GM23338 (cell line): ENCODE measurements around the gene AP3S1. TPM values are rescaled to one million over a fixed set of nuclear protein-coding genes. Genes with fewer than 3 reads are reported as not detected.

ENCODE experiments used
- ATAC-seq: fragments of 200-7000 bp; cut with Tn5 transposase; 3 replicates; pipeline ENCODE4 v1.9.1; 2020
- DNase-seq: peaks from one replicate; pipeline ENCODE4 v3.0.0-alpha.2; 2015; ENCODE audit warnings: low spot score
- H2AFZ ChIP-seq: fragments of 200-600 bp; sonication (generic); 2 replicates; pipeline ENCODE4 v1.8.0; 2016; ENCODE audit warnings: antibody characterized with exemption, mild to moderate bottlenecking, moderate library complexity
- H3F3A ChIP-seq: fragments of 200-600 bp; sonication (generic); replicated peaks from 2 replicates; pipeline ENCODE4 v1.8.0; 2017; ENCODE audit warnings: antibody characterized with exemption, mixed run types, low read depth
- H3K27ac ChIP-seq: fragments of 200-600 bp; sonication (generic); 2 replicates; pipeline ENCODE4 v1.6.1; 2016; ENCODE audit warnings: low read depth
- H3K27me3 ChIP-seq: fragments of 200-600 bp; sonication (generic); 2 replicates; pipeline ENCODE4 v1.8.0; 2016; ENCODE audit warnings: mild to moderate bottlenecking, mixed run types, moderate library complexity; ENCODE audit not compliant: insufficient read depth
- H3K36me3 ChIP-seq: fragments of 200-600 bp; sonication (generic); 2 replicates; pipeline ENCODE4 v1.8.0; 2016; ENCODE audit warnings: mild to moderate bottlenecking; ENCODE audit not compliant: insufficient read depth
- H3K4me1 ChIP-seq: fragments of 200-600 bp; sonication (generic); 2 replicates; pipeline ENCODE4 v1.8.0; 2016; ENCODE audit warnings: mild to moderate bottlenecking, moderate library complexity; ENCODE audit not compliant: insufficient read depth
- H3K4me2 ChIP-seq: fragments of 200-600 bp; sonication (generic); 2 replicates; pipeline ENCODE4 v1.7.1; 2017; ENCODE audit warnings: mixed run types
- H3K4me3 ChIP-seq: fragments of 200-600 bp; sonication (generic); 2 replicates; pipeline ENCODE4 v1.6.1; 2016; ENCODE audit warnings: mixed run types
- H3K79me2 ChIP-seq: fragments of 200-600 bp; sonication (generic); replicated peaks from 2 replicates; pipeline ENCODE4 v1.8.0; 2017; ENCODE audit warnings: mild to moderate bottlenecking; ENCODE audit not compliant: insufficient read depth
- H3K9me2 ChIP-seq: fragments of 200-600 bp; sonication (generic); 2 replicates; pipeline ENCODE4 v1.8.0; 2017; ENCODE audit not compliant: insufficient read depth
- H4K20me1 ChIP-seq: fragments of 200-600 bp; sonication (generic); replicated peaks from 2 replicates; pipeline ENCODE4 v1.8.0; 2017; ENCODE audit warnings: mild to moderate bottlenecking; ENCODE audit not compliant: insufficient read depth
- H3K27ac Mint-ChIP-seq: 2 replicates; pipeline ENCODE4 v1.8.0; 2020; ENCODE audit warnings: inconsistent platforms, mild to moderate bottlenecking, moderate library complexity, mixed read lengths
- H3K27me3 Mint-ChIP-seq: 3 replicates; pipeline ENCODE4 v1.8.0; 2022; ENCODE audit warnings: low read depth, mild to moderate bottlenecking, moderate library complexity, mixed read lengths, inconsistent platforms; ENCODE audit not compliant: insufficient read depth, poor library complexity
- H3K36me3 Mint-ChIP-seq: 3 replicates; pipeline ENCODE4 v1.8.0; 2021; ENCODE audit warnings: low read depth, mild to moderate bottlenecking, inconsistent platforms, moderate library complexity, mixed read lengths
- H3K4me1 Mint-ChIP-seq: 3 replicates; pipeline ENCODE4 v1.8.0; 2020; ENCODE audit warnings: mild to moderate bottlenecking, inconsistent platforms, mixed read lengths
- H3K4me3 Mint-ChIP-seq: 3 replicates; pipeline ENCODE4 v1.8.0; 2021; ENCODE audit warnings: moderate library complexity, mild to moderate bottlenecking, inconsistent platforms, mixed read lengths
- H3K9me3 Mint-ChIP-seq: 3 replicates; pipeline ENCODE4 v1.8.0; 2020; ENCODE audit warnings: moderate library complexity, mild to moderate bottlenecking, inconsistent platforms, mixed read lengths
- CREB1 ChIP-seq: fragments of 250-450 bp; sonication (Bioruptor Pico); IDR thresholded peaks from 2 replicates; pipeline ENCODE4 v1.5.0; 2020; ENCODE audit warnings: low read depth, mild to moderate bottlenecking, moderate library complexity
- CTCF ChIP-seq, 2 experiments: fragments of 200-600 bp in 1 of 2; sonication (generic) in 1 of 2; conservative IDR thresholded peaks; 2 replicates each; pipeline versions ENCODE4 v1.5.1 to v1.6.1; 2016 to 2017; ENCODE audit warnings: antibody characterized with exemption in 2 of 2, low read depth in 2 of 2, mild to moderate bottlenecking in 2 of 2, moderate library complexity in 1 of 2
- EZH2 ChIP-seq: fragments of 200-600 bp; sonication (generic); IDR thresholded peaks from one replicate; pipeline ENCODE4 v1.8.0; 2017; ENCODE audit warnings: antibody characterized with exemption, mild to moderate bottlenecking, low read depth; ENCODE audit not compliant: unreplicated experiment
- JUNB ChIP-seq: IDR thresholded peaks from one replicate; pipeline ENCODE4 v1.6.1; 2016; ENCODE audit warnings: antibody characterized with exemption; ENCODE audit not compliant: unreplicated experiment
- ZNF114 ChIP-seq: fragments of 250-450 bp; sonication (Bioruptor Pico); IDR thresholded peaks from 2 replicates; pipeline ENCODE4 v1.5.0; 2020; ENCODE audit warnings: mild to moderate bottlenecking, moderate library complexity
- ZNF331 ChIP-seq: fragments of 250-450 bp; sonication (Bioruptor Pico); IDR thresholded peaks from 2 replicates; pipeline ENCODE4 v1.5.0; 2020; ENCODE audit warnings: low read depth, mild to moderate bottlenecking, moderate library complexity
- polyA plus RNA-seq: library from polyadenylated mRNA; unstranded; fragments of >200 nt; fragmentation: Nextera tagmentation; extraction: Ambion mirVana; gene quantifications from 2 replicates; pipeline ENCODE4 v1.2.1, GENCODE V29; 2016
- total RNA-seq: library from RNA; depleted of rRNA; stranded (reverse); fragments of >200 nt; shearing (Covaris generic); gene quantifications from 2 replicates; pipeline ENCODE4 v1.2.3, GENCODE V29; 2014
- TF ChIP-seq, protein P1 (sequence below): IDR thresholded peaks from one replicate; pipeline ENCODE4 v1.6.1; 2018; ENCODE audit warnings: antibody characterized with exemption; ENCODE audit not compliant: unreplicated experiment

Gene AP3S1
- total and polyA plus RNA-seq, 2 experiments from 2014 or later, result 143 to 232 TPM

- TF ChIP-seq, protein P1, sequence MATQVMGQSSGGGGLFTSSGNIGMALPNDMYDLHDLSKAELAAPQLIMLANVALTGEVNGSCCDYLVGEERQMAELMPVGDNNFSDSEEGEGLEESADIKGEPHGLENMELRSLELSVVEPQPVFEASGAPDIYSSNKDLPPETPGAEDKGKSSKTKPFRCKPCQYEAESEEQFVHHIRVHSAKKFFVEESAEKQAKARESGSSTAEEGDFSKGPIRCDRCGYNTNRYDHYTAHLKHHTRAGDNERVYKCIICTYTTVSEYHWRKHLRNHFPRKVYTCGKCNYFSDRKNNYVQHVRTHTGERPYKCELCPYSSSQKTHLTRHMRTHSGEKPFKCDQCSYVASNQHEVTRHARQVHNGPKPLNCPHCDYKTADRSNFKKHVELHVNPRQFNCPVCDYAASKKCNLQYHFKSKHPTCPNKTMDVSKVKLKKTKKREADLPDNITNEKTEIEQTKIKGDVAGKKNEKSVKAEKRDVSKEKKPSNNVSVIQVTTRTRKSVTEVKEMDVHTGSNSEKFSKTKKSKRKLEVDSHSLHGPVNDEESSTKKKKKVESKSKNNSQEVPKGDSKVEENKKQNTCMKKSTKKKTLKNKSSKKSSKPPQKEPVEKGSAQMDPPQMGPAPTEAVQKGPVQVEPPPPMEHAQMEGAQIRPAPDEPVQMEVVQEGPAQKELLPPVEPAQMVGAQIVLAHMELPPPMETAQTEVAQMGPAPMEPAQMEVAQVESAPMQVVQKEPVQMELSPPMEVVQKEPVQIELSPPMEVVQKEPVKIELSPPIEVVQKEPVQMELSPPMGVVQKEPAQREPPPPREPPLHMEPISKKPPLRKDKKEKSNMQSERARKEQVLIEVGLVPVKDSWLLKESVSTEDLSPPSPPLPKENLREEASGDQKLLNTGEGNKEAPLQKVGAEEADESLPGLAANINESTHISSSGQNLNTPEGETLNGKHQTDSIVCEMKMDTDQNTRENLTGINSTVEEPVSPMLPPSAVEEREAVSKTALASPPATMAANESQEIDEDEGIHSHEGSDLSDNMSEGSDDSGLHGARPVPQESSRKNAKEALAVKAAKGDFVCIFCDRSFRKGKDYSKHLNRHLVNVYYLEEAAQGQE, result no peak
Observed at GRCh38 chr5:115813719-115814118, 28.0 kb upstream of the AP3S1 start (continued).

GRCh38 chr5:115815006-115815692 lies 26.6 kb upstream of the AP3S1 start:
- H3K79me2 ChIP-seq, result peaks cover 9% of the 10 kb centered on the region; the same call in 1 of the 2 replicates
- DNase-seq, result no peak
- H3K9me2 ChIP-seq, result no peaks in the 10 kb centered on the region
- peaks cover 20% of the 10 kb centered on the region for H3K27me3 Mint-ChIP-seq
- H3K4me1 Mint-ChIP-seq, result peaks cover 31% of the 10 kb centered on the region
- no peak overlapping the region for H3K27ac Mint-ChIP-seq
- peak overlapping the region; percentile 88 for H3K4me2 ChIP-seq
- H3K27me3 ChIP-seq, result peaks cover 26% of the 10 kb centered on the region
- H4K20me1 ChIP-seq, result 0 out of 2 replicates have a peak, but pooled peaks cover 3% of the 10 kb centered on the region
- peaks cover 14% of the 10 kb centered on the region for H3K4me1 ChIP-seq
- H3K9me3 Mint-ChIP-seq, result no peaks in the 10 kb centered on the region
- peak overlapping the region; percentile 94; the same call in 1 of the 2 replicates for H2AFZ ChIP-seq
- TF ChIP-seq ZNF114 (CRISPR knock-in tag) (no peak), EZH2 (peak; percentile 13)
- no peak overlapping the region for H3K27ac ChIP-seq
- H3K4me3 Mint-ChIP-seq, result peak overlapping the region; percentile 94
- ATAC-seq, result no peak; the same call in 2 of the 3 replicates
- peaks cover 3% of the 10 kb centered on the region; the same call in 2 of the 3 replicates for H3K36me3 Mint-ChIP-seq
- 0 out of 2 replicates have a peak, but pooled peaks cover 5% of the 10 kb centered on the region for H3K36me3 ChIP-seq
- H3K4me3 ChIP-seq, result peak overlapping the region; percentile 88
- H3F3A ChIP-seq, result no peaks in the 10 kb centered on the region

DNA sequence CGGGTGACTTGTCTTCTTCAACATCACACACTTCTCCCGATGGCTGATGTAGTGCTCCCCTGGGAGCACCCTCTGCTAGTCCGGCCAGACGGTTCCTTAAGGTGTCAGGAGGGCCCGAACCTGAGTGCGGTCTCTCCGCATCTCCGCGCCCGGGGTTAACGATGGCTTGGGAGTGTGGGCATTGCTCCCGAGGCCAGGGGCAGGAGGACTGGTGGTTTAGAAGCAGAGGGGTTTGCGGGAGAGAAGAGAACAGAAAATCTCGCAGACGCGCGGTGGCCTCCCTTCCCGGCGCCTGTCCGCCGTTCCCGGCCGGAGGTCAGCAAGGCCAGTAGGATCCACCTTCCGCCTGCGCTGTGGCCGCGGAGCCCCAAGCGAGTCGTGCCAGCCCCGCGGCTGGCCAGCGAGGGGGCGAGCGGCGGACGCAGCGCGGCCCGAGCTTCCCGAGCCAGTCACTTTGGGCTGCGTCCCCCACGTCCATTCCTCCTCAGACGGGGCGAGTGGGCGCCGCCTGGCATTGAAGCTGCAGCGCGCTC lies 26.0 kb upstream of the AP3S1 start:
- H4K20me1 ChIP-seq, result 0 out of 2 replicates have a peak, but pooled peaks cover 3% of the 10 kb centered on the region
- peak overlapping the region; percentile 88 for H3K4me3 ChIP-seq
- H3K4me3 Mint-ChIP-seq, result peak overlapping the region; percentile 94
- peak overlapping the region; percentile 94 for H2AFZ ChIP-seq
- H3K27me3 ChIP-seq, result peaks cover 26% of the 10 kb centered on the region
- H3K4me1 ChIP-seq, result peaks cover 14% of the 10 kb centered on the region
- H3K36me3 Mint-ChIP-seq, result peaks cover 3% of the 10 kb centered on the region; the same call in 2 of the 3 replicates
- H3K4me1 Mint-ChIP-seq, result peaks cover 31% of the 10 kb centered on the region
- DNase-seq (peak; percentile 54), ATAC-seq (peak; percentile 52)
- no peaks in the 10 kb centered on the region for H3F3A ChIP-seq
- no peaks in the 10 kb centered on the region for H3K9me2 ChIP-seq
- H3K9me3 Mint-ChIP-seq, result no peaks in the 10 kb centered on the region
- no peak overlapping the region for H3K27ac ChIP-seq
- peak overlapping the region; percentile 88 for H3K4me2 ChIP-seq
- peaks cover 9% of the 10 kb centered on the region; the same call in 1 of the 2 replicates for H3K79me2 ChIP-seq
- peaks cover 20% of the 10 kb centered on the region for H3K27me3 Mint-ChIP-seq
- no peak overlapping the region for H3K27ac Mint-ChIP-seq
- H3K36me3 ChIP-seq, result 0 out of 2 replicates have a peak, but pooled peaks cover 5% of the 10 kb centered on the region
- no peak for TF ChIP-seq ZNF331 (CRISPR knock-in tag)
- no peak for TF ChIP-seq JUNB
- no peak for TF ChIP-seq CTCF (conservative IDR thresholded peaks at IDR 0.05; ENCODE audit: low read depth in 2 of 2)
- TF ChIP-seq CREB1 (CRISPR knock-in tag), result no peak
